ENCODE results near the gene TACR1. TPM values are rescaled to one million over a fixed set of nuclear protein-coding genes. Genes with fewer than 3 reads are reported as not detected.

Gene TACR1
- total and polyA plus RNA-seq, 2 experiments from 2014 or later = 3.5 to 7.3 TPM

DNA sequence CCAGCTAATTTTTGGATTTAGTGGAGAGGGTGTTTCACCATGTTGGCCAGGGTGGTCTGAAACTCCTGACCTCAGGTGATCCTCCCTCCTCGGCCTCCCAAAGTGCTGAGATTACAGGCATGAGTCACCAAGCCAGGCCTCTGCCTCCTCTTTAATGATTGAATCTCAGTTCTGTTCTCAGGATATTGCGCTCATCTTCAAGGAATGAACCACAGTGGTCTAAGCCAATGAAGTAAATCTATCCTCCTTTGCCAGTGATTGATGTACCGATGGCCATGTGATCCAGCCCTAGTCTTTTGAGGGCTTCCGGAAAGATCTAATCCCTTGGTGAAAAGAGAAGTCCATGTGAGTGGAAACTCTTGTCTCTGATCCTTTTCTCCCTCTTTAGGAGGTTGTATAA lies 192.3 kb downstream of the TACR1 start (continued):
- no peak for TF ChIP-seq EZH2 (IDR thresholded peaks at IDR 0.05; ENCODE audit: low read depth, unreplicated experiment)
- TF ChIP-seq, protein P1, sequence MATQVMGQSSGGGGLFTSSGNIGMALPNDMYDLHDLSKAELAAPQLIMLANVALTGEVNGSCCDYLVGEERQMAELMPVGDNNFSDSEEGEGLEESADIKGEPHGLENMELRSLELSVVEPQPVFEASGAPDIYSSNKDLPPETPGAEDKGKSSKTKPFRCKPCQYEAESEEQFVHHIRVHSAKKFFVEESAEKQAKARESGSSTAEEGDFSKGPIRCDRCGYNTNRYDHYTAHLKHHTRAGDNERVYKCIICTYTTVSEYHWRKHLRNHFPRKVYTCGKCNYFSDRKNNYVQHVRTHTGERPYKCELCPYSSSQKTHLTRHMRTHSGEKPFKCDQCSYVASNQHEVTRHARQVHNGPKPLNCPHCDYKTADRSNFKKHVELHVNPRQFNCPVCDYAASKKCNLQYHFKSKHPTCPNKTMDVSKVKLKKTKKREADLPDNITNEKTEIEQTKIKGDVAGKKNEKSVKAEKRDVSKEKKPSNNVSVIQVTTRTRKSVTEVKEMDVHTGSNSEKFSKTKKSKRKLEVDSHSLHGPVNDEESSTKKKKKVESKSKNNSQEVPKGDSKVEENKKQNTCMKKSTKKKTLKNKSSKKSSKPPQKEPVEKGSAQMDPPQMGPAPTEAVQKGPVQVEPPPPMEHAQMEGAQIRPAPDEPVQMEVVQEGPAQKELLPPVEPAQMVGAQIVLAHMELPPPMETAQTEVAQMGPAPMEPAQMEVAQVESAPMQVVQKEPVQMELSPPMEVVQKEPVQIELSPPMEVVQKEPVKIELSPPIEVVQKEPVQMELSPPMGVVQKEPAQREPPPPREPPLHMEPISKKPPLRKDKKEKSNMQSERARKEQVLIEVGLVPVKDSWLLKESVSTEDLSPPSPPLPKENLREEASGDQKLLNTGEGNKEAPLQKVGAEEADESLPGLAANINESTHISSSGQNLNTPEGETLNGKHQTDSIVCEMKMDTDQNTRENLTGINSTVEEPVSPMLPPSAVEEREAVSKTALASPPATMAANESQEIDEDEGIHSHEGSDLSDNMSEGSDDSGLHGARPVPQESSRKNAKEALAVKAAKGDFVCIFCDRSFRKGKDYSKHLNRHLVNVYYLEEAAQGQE (IDR thresholded peaks at IDR 0.05; ENCODE audit: unreplicated experiment) = no peak

DNA sequence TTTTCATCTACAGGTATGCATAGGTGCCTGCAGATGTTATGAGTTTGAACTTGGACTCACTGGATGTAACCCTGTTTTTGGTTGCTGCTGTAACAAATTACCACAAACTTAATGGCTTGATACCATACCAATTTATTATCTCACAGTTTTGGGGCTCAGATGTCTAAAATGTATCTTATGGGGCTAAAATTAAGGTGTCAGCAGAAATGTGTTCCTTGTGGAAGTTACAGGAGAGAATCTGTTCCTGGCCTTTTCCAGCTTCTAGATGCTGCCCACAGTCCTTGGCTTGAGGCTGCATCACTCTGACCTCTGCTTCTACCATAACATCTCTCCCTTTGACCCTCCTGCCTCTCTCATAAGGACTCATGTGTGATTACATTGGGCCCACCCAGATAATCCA lies 193.3 kb downstream of the TACR1 start:
- Histone ChIP-seq H3K9me2 (ENCODE audit: insufficient read depth) (no peaks in the 10 kb centered on the region; the same call in 1 of the 2 replicates), H3K79me2 (replicated peaks; ENCODE audit: insufficient read depth) (no peaks in the 10 kb centered on the region), H3K4me2 (no peak overlapping the region), H3K36me3 (ENCODE audit: insufficient read depth) (no peaks in the 10 kb centered on the region), H3F3A (replicated peaks; ENCODE audit: low read depth) (no peaks in the 10 kb centered on the region), H3K27me3 (ENCODE audit: insufficient read depth) (no peaks in the 10 kb centered on the region), H2AFZ (no peak overlapping the region), H4K20me1 (replicated peaks; ENCODE audit: insufficient read depth) (no peaks in the 10 kb centered on the region), H3K27ac (ENCODE audit: low read depth) (no peak overlapping the region), H3K4me1 (ENCODE audit: insufficient read depth) (no peaks in the 10 kb centered on the region), H3K4me3 (no peak overlapping the region)
- peaks cover 1% of the 10 kb centered on the region for H3K27me3 Mint-ChIP-seq (ENCODE audit: insufficient read depth, low read depth, poor library complexity)
- no peaks in the 10 kb centered on the region for H3K9me3 Mint-ChIP-seq
- ATAC-seq = no peak
- H3K27ac Mint-ChIP-seq = no peak overlapping the region
- H3K4me1 Mint-ChIP-seq = no peaks in the 10 kb centered on the region
- no peak overlapping the region for H3K4me3 Mint-ChIP-seq
- no peak for DNase-seq (ENCODE audit: low spot score)
- H3K36me3 Mint-ChIP-seq (ENCODE audit: low read depth) = no peaks in the 10 kb centered on the region
- no peak for TF ChIP-seq ZNF331 (CRISPR knock-in tag; IDR thresholded peaks at IDR 0.05; ENCODE audit: low read depth)
- TF ChIP-seq JUNB (IDR thresholded peaks at IDR 0.05; ENCODE audit: unreplicated experiment) = no peak
- TF ChIP-seq POLR2AphosphoS5 (IDR thresholded peaks at IDR 0.05; ENCODE audit: low read depth) = no peak
- no peak for TF ChIP-seq EZH2 (IDR thresholded peaks at IDR 0.05; ENCODE audit: low read depth, unreplicated experiment)
- TF ChIP-seq, protein P2, sequence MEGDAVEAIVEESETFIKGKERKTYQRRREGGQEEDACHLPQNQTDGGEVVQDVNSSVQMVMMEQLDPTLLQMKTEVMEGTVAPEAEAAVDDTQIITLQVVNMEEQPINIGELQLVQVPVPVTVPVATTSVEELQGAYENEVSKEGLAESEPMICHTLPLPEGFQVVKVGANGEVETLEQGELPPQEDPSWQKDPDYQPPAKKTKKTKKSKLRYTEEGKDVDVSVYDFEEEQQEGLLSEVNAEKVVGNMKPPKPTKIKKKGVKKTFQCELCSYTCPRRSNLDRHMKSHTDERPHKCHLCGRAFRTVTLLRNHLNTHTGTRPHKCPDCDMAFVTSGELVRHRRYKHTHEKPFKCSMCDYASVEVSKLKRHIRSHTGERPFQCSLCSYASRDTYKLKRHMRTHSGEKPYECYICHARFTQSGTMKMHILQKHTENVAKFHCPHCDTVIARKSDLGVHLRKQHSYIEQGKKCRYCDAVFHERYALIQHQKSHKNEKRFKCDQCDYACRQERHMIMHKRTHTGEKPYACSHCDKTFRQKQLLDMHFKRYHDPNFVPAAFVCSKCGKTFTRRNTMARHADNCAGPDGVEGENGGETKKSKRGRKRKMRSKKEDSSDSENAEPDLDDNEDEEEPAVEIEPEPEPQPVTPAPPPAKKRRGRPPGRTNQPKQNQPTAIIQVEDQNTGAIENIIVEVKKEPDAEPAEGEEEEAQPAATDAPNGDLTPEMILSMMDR (conservative IDR thresholded peaks at IDR 0.05; ENCODE audit: low read depth in 2 of 2) = no peak
- TF ChIP-seq, protein P3, sequence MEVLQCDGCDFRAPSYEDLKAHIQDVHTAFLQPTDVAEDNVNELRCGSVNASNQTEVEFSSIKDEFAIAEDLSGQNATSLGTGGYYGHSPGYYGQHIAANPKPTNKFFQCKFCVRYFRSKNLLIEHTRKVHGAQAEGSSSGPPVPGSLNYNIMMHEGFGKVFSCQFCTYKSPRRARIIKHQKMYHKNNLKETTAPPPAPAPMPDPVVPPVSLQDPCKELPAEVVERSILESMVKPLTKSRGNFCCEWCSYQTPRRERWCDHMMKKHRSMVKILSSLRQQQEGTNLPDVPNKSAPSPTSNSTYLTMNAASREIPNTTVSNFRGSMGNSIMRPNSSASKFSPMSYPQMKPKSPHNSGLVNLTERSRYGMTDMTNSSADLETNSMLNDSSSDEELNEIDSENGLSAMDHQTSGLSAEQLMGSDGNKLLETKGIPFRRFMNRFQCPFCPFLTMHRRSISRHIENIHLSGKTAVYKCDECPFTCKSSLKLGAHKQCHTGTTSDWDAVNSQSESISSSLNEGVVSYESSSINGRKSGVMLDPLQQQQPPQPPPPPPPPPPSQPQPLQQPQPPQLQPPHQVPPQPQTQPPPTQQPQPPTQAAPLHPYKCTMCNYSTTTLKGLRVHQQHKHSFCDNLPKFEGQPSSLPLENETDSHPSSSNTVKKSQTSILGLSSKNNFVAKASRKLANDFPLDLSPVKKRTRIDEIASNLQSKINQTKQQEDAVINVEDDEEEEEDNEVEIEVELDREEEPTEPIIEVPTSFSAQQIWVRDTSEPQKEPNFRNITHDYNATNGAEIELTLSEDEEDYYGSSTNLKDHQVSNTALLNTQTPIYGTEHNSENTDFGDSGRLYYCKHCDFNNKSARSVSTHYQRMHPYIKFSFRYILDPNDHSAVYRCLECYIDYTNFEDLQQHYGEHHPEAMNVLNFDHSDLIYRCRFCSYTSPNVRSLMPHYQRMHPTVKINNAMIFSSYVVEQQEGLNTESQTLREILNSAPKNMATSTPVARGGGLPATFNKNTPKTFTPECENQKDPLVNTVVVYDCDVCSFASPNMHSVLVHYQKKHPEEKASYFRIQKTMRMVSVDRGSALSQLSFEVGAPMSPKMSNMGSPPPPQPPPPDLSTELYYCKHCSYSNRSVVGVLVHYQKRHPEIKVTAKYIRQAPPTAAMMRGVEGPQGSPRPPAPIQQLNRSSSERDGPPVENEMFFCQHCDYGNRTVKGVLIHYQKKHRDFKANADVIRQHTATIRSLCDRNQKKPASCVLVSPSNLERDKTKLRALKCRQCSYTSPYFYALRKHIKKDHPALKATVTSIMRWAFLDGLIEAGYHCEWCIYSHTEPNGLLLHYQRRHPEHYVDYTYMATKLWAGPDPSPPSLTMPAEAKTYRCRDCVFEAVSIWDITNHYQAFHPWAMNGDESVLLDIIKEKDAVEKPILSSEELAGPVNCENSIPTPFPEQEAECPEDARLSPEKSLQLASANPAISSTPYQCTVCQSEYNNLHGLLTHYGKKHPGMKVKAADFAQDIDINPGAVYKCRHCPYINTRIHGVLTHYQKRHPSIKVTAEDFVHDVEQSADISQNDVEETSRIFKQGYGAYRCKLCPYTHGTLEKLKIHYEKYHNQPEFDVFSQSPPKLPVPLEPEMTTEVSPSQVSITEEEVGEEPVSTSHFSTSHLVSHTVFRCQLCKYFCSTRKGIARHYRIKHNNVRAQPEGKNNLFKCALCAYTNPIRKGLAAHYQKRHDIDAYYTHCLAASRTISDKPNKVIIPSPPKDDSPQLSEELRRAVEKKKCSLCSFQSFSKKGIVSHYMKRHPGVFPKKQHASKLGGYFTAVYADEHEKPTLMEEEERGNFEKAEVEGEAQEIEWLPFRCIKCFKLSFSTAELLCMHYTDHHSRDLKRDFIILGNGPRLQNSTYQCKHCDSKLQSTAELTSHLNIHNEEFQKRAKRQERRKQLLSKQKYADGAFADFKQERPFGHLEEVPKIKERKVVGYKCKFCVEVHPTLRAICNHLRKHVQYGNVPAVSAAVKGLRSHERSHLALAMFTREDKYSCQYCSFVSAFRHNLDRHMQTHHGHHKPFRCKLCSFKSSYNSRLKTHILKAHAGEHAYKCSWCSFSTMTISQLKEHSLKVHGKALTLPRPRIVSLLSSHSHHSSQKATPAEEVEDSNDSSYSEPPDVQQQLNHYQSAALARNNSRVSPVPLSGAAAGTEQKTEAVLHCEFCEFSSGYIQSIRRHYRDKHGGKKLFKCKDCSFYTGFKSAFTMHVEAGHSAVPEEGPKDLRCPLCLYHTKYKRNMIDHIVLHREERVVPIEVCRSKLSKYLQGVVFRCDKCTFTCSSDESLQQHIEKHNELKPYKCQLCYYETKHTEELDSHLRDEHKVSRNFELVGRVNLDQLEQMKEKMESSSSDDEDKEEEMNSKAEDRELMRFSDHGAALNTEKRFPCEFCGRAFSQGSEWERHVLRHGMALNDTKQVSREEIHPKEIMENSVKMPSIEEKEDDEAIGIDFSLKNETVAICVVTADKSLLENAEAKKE (CRISPR knock-in tag; IDR thresholded peaks at IDR 0.05) = no peak
- TF ChIP-seq, protein P1 (IDR thresholded peaks at IDR 0.05; ENCODE audit: unreplicated experiment) = no peak
- no peak for TF ChIP-seq ZNF114 (CRISPR knock-in tag; IDR thresholded peaks at IDR 0.05)
- no peak for TF ChIP-seq STAT1 (IDR thresholded peaks at IDR 0.05; ENCODE audit: unreplicated experiment)
- no peak for TF ChIP-seq EZH2phosphoT487 (IDR thresholded peaks at IDR 0.05; ENCODE audit: unreplicated experiment)

All from GM23338 (cell line).